Central memory CD8-positive, alpha-beta T cell (primary cell): ENCODE data around the gene KMT2C.
"Not testable (repeated sequence)": the region's sequence is repeated elsewhere in the genome, so short reads cannot be mapped to it uniquely, and the experiment has no call there.

ENCODE experiments used
- ATAC-seq: fragments of 150-1000 bp; cut with Tn5 transposase; replicated peaks from 2 replicates; pipeline ENCODE4 v1.10.0; 2022; ENCODE audit warnings: mild to moderate bottlenecking, moderate FRiP score, moderate number of reproducible peaks; ENCODE audit not compliant: poor library complexity, severe bottlenecking; ENCODE audit errors: extremely low read depth
- DNase-seq, 2 donors: peaks; one replicate each; pipeline ENCODE4 v3.0.0; 2021; ENCODE audit warnings: low spot score in 2 of 2
- H3K27ac Mint-ChIP-seq: one replicate; pipeline ENCODE4 v1.8.0; 2022; ENCODE audit warnings: low read depth, mild to moderate bottlenecking, moderate library complexity, mixed read lengths
- H3K27me3 Mint-ChIP-seq: one replicate; pipeline ENCODE4 v1.8.0; 2022; ENCODE audit warnings: mixed read lengths
- H3K36me3 Mint-ChIP-seq: one replicate; pipeline ENCODE4 v1.8.0; 2022; ENCODE audit warnings: mild to moderate bottlenecking, moderate library complexity, mixed read lengths; ENCODE audit not compliant: insufficient read depth
- H3K4me1 Mint-ChIP-seq: one replicate; pipeline ENCODE4 v1.8.0; 2022; ENCODE audit warnings: mixed read lengths
- H3K4me3 Mint-ChIP-seq: one replicate; pipeline ENCODE4 v1.8.0; 2022; ENCODE audit warnings: mild to moderate bottlenecking, moderate library complexity, mixed read lengths
- H3K9me3 Mint-ChIP-seq: one replicate; pipeline ENCODE4 v1.8.0; 2022; ENCODE audit warnings: mixed read lengths

Gene KMT2C

GRCh38 chr7:152383341-152384234 is 52.2 kb downstream of the KMT2C start:
- no peak overlapping the region for H3K4me3 Mint-ChIP-seq
- DNase-seq: no peak

DNA sequence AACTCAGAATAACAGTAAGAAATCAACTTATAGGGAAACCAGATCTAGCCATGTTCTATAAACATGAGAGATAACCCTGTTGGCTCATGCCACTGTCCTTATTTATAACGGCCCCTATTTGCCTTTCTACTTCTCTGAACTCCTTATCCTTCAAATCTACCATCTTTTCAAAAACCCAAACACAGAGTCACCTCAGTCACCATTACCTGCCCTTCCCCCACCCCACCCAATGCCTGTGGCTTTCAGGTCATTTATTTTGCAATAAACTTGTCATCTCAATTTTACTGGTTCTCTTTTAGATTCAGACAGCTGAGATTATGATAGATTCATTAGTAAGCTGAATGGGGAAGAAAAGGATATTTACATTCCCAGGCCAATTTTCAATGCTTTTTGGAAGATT is 53.6 kb downstream of the KMT2C start:
- H3K27ac Mint-ChIP-seq: no peak overlapping the region
- H3K4me1 Mint-ChIP-seq: peaks cover 34% of the 10 kb centered on the region
- no peak for ATAC-seq
- H3K4me3 Mint-ChIP-seq: no peak overlapping the region
- H3K36me3 Mint-ChIP-seq: peaks cover 2% of the 10 kb centered on the region
- H3K9me3 Mint-ChIP-seq: no peaks in the 10 kb centered on the region
- H3K27me3 Mint-ChIP-seq: no peaks in the 10 kb centered on the region
- DNase-seq: no peak

More at GRCh38 chr7:152383341-152384234, 52.2 kb downstream of the KMT2C start:
- Mint-ChIP-seq H3K27ac (no peak overlapping the region), H3K36me3 (no peaks in the 10 kb centered on the region), H3K9me3 (no peaks in the 10 kb centered on the region), H3K27me3 (no peaks in the 10 kb centered on the region), H3K4me1 (peaks cover 28% of the 10 kb centered on the region)
- ATAC-seq: no peak

DNA sequence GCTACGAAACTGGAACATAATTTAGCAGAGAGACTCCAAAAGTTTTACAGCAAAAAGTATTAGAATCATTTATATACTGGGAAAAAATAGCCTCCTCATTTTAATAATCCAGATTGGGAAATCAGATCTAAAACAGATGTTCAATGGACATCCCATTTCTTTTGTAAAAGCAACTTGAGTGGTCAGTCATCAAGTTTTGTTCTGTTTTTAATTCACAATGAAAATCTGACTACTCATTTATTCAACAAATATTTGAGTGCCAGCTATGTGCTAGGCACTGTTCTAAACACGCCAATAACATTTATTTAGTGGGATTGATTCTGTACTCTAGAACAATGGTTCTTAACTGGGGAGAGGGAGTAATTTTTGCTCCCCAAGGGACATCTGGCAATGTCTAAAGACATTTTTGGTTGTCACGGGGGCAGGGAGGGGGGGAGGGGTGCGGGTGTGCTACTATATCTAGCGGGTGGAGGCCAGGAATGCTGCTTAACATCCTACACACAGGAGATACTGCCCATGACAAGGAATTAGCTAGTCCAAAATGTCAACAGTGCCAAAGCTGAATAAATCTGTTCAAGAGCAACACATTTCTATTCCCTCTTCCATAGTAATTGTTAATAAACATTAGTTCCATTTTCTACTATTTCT is 54.7 kb downstream of the KMT2C start:
- H3K36me3 Mint-ChIP-seq, H3K27me3 Mint-ChIP-seq, H3K27ac Mint-ChIP-seq, H3K4me3 Mint-ChIP-seq, DNase-seq, ATAC-seq, H3K9me3 Mint-ChIP-seq: not testable (repeated sequence)
- peaks cover 34% of the 10 kb centered on the region for H3K4me1 Mint-ChIP-seq

DNA sequence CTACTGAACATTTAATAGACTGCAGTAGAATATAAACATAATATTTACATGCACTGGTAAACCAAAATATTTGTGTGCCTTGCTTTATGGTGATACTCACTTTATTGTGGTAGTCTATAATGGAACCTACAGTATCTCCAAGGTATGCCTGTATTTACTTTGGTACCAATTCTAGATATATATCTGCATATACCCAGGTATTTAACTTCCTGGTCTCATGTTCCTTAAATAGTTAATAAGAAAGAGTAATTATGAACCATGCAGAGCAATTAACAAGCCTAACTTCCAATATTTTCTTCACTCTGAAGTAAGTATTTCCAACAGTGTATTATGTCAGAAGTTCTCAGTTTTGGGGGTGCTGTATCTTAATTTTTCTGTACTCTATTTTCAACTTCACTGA is 57.3 kb downstream of the KMT2C start:
- not testable (repeated sequence) for H3K4me3 Mint-ChIP-seq, DNase-seq, ATAC-seq, H3K27ac Mint-ChIP-seq, H3K9me3 Mint-ChIP-seq, H3K36me3 Mint-ChIP-seq, H3K27me3 Mint-ChIP-seq
- peaks cover 41% of the 10 kb centered on the region for H3K4me1 Mint-ChIP-seq

GRCh38 chr7:152376716-152377484 is 58.9 kb downstream of the KMT2C start:
- not testable (repeated sequence) for ATAC-seq, H3K4me3 Mint-ChIP-seq, H3K27me3 Mint-ChIP-seq, H3K27ac Mint-ChIP-seq, H3K9me3 Mint-ChIP-seq, DNase-seq, H3K36me3 Mint-ChIP-seq
- H3K4me1 Mint-ChIP-seq: peaks cover 54% of the 10 kb centered on the region

- peaks cover 14% of the 10 kb centered on the region for H3K36me3 Mint-ChIP-seq
- no peak overlapping the region for H3K27ac Mint-ChIP-seq
- DNase-seq (no peak), ATAC-seq (no peak)
- no peaks in the 10 kb centered on the region for H3K27me3 Mint-ChIP-seq
- peaks cover 11% of the 10 kb centered on the region for H3K9me3 Mint-ChIP-seq
- no peak overlapping the region for H3K4me3 Mint-ChIP-seq
- peaks cover 60% of the 10 kb centered on the region for H3K4me1 Mint-ChIP-seq
Measured at GRCh38 chr7:152370297-152370696, 65.5 kb downstream of the KMT2C start.

- DNase-seq (no peak), ATAC-seq (no peak)
- no peaks in the 10 kb centered on the region for H3K27me3 Mint-ChIP-seq
- peaks cover 11% of the 10 kb centered on the region for H3K9me3 Mint-ChIP-seq
- peaks cover 61% of the 10 kb centered on the region for H3K4me1 Mint-ChIP-seq
- no peak overlapping the region for H3K27ac Mint-ChIP-seq
- no peak overlapping the region for H3K4me3 Mint-ChIP-seq
- H3K36me3 Mint-ChIP-seq: peaks cover 11% of the 10 kb centered on the region
Measured at GRCh38 chr7:152369518-152369917, 66.3 kb downstream of the KMT2C start.

- H3K27me3 Mint-ChIP-seq: no peaks in the 10 kb centered on the region
- H3K36me3 Mint-ChIP-seq: peaks cover 10% of the 10 kb centered on the region
- no peak overlapping the region for H3K27ac Mint-ChIP-seq
- DNase-seq (no peak), ATAC-seq (no peak)
- H3K4me3 Mint-ChIP-seq: no peak overlapping the region
- H3K9me3 Mint-ChIP-seq: peaks cover 6% of the 10 kb centered on the region
- peaks cover 66% of the 10 kb centered on the region for H3K4me1 Mint-ChIP-seq
Measured at GRCh38 chr7:152367170-152367569, 68.6 kb downstream of the KMT2C start.

- Mint-ChIP-seq H3K36me3 (peaks cover 10% of the 10 kb centered on the region), H3K27me3 (no peaks in the 10 kb centered on the region), H3K9me3 (peaks cover 6% of the 10 kb centered on the region), H3K27ac (no peak overlapping the region), H3K4me1 (peaks cover 68% of the 10 kb centered on the region), H3K4me3 (no peak overlapping the region)
- DNase-seq (no peak), ATAC-seq (no peak)
Measured at GRCh38 chr7:152366662-152367061, 69.1 kb downstream of the KMT2C start.

DNA sequence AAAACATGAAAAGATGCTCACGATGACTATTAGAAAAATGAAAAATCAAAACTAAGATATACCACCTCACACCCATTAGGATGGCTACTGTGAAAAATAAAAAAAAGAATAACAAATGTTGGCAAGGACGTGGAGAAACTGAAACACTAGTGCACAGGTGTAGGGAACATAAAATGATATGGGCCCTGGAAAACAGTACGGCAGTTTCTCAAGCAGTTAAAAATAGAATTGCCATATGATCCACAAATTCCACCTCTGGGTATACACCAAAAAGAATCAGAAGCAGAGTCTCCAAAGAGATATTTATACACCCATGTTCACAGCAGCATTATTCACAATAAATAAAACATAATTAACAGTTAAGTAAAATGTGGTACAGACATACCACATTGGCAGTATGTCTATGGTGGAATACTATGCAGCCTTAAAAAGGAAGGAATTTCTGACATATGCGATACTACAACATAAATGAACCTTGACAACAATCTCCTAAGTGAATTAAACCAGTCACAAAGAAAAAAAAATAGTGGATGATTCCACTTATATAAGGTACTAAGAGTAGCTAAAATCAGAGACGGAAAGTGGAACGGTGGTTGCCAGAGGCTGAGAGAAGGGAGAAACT is 69.7 kb downstream of the KMT2C start:
- H3K4me1 Mint-ChIP-seq: peaks cover 64% of the 10 kb centered on the region
- DNase-seq: no peak
- H3K27me3 Mint-ChIP-seq: no peaks in the 10 kb centered on the region
- H3K27ac Mint-ChIP-seq: no peak overlapping the region
- H3K36me3 Mint-ChIP-seq: peaks cover 9% of the 10 kb centered on the region
- no peak overlapping the region for H3K4me3 Mint-ChIP-seq
- peaks cover 2% of the 10 kb centered on the region for H3K9me3 Mint-ChIP-seq
- no peak for ATAC-seq

GRCh38 chr7:152363798-152364197 is 72.0 kb downstream of the KMT2C start:
- Mint-ChIP-seq H3K9me3 (no peaks in the 10 kb centered on the region), H3K4me3 (no peak overlapping the region), H3K4me1 (peaks cover 53% of the 10 kb centered on the region), H3K27me3 (no peaks in the 10 kb centered on the region), H3K27ac (peak overlapping the region; percentile 83), H3K36me3 (peaks cover 13% of the 10 kb centered on the region)
- DNase-seq (no peak), ATAC-seq (no peak)
